Measurements from ENCODE around the gene SNTG2. TPM values are rescaled to one million over a fixed set of nuclear protein-coding genes. Genes with fewer than 3 reads are reported as not detected.

SNTG2 gene
- total RNA-seq, 2 experiments from 2014 or later, result not detected

DNA sequence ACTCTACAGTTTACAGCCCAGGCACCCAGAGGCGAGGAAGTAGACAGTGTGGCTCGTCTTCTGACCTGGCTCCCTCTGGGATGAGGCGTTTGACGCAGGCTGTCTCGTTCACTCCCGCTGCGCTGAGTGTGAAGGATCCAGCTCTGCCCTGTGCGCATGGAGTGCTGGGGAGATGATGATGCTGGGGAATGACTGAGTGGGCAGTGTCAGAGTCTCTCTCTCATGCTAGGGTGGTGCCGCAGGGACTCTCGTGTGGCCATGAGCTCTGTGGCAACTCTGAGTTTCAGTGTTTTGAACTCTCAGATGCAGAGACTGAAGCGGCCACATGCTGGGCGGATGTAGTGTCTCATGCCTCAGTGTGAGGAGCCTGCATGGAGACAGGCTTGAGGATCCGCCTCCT, 344.3 kb downstream of the SNTG2 start:
- no peaks in the 10 kb centered on the region for H3K36me3 ChIP-seq (ENCODE audit: insufficient read depth, low read length)
- BruUV-seq (replicated peaks), result no TSS peak

GRCh38 chr2:1295740-1296139, 345.1 kb downstream of the SNTG2 start:
- BruUV-seq (replicated peaks), result no TSS peak
- Histone ChIP-seq H4K20me1 (ENCODE audit: insufficient read depth, low read length) (no peaks in the 10 kb centered on the region), H3K9me3 (ENCODE audit: low read length) (no peaks in the 10 kb centered on the region), H3K9me2 (ENCODE audit: insufficient read depth, low read length) (no peaks in the 10 kb centered on the region), H3K4me3 (ENCODE audit: low read depth, low read length, poor library complexity, severe bottlenecking) (no peak overlapping the region), H3K4me1 (ENCODE audit: insufficient read depth, low read length, poor library complexity, severe bottlenecking) (no peaks in the 10 kb centered on the region), H3K36me3 (ENCODE audit: insufficient read depth, low read length) (no peaks in the 10 kb centered on the region), H3K4me2 (ENCODE audit: low read length) (no peak overlapping the region), H3K79me2 (ENCODE audit: insufficient read depth, low read depth, low read length) (no peaks in the 10 kb centered on the region), H3K27ac (ENCODE audit: low read depth, low read length, poor library complexity, severe bottlenecking) (no peak overlapping the region), H2AFZ (ENCODE audit: low read length) (no peak overlapping the region)
- DNase-seq (ENCODE audit: low spot score), result no peak
- intact Hi-C loops (cut with micrococcal nuclease; ENCODE audit: unreplicated experiment), result no loop called here
- CTCF ChIA-PET (ENCODE audit: unreplicated experiment), result no interaction called here
- TF ChIP-seq, protein P1, sequence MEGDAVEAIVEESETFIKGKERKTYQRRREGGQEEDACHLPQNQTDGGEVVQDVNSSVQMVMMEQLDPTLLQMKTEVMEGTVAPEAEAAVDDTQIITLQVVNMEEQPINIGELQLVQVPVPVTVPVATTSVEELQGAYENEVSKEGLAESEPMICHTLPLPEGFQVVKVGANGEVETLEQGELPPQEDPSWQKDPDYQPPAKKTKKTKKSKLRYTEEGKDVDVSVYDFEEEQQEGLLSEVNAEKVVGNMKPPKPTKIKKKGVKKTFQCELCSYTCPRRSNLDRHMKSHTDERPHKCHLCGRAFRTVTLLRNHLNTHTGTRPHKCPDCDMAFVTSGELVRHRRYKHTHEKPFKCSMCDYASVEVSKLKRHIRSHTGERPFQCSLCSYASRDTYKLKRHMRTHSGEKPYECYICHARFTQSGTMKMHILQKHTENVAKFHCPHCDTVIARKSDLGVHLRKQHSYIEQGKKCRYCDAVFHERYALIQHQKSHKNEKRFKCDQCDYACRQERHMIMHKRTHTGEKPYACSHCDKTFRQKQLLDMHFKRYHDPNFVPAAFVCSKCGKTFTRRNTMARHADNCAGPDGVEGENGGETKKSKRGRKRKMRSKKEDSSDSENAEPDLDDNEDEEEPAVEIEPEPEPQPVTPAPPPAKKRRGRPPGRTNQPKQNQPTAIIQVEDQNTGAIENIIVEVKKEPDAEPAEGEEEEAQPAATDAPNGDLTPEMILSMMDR (conservative IDR thresholded peaks at IDR 0.05; ENCODE audit: low read length), result no peak
- TF ChIP-seq EZH2phosphoT487 (IDR thresholded peaks at IDR 0.05; ENCODE audit: borderline replicate concordance, low read depth, low read length), result no peak
- POLR2A ChIA-PET, result no interaction called here

More for the DNA sequence above, 344.3 kb downstream of the SNTG2 start:
- no peaks in the 10 kb centered on the region for H3K9me2 ChIP-seq (ENCODE audit: insufficient read depth, low read length)
- intact Hi-C loops (cut with micrococcal nuclease; ENCODE audit: unreplicated experiment), result no loop called here
- H3K79me2 ChIP-seq (ENCODE audit: insufficient read depth, low read depth, low read length), result no peaks in the 10 kb centered on the region
- CTCF ChIA-PET (ENCODE audit: unreplicated experiment), result no interaction called here
- no peak overlapping the region for H3K4me3 ChIP-seq (ENCODE audit: low read depth, low read length, poor library complexity, severe bottlenecking)
- H3K27ac ChIP-seq (ENCODE audit: low read depth, low read length, poor library complexity, severe bottlenecking), result no peak overlapping the region
- no peaks in the 10 kb centered on the region for H3K4me1 ChIP-seq (ENCODE audit: insufficient read depth, low read length, poor library complexity, severe bottlenecking)
- no peak overlapping the region for H3K4me2 ChIP-seq (ENCODE audit: low read length)
- DNase-seq (ENCODE audit: low spot score), result no peak
- H2AFZ ChIP-seq (ENCODE audit: low read length), result no peak overlapping the region
- TF ChIP-seq, protein P1 (conservative IDR thresholded peaks at IDR 0.05; ENCODE audit: low read length), result no peak
- TF ChIP-seq EZH2phosphoT487 (IDR thresholded peaks at IDR 0.05; ENCODE audit: borderline replicate concordance, low read depth, low read length), result no peak
- no peaks in the 10 kb centered on the region for H3K9me3 ChIP-seq (ENCODE audit: low read length)
- no peaks in the 10 kb centered on the region for H4K20me1 ChIP-seq (ENCODE audit: insufficient read depth, low read length)
- POLR2A ChIA-PET, result no interaction called here

GRCh38 chr2:1297372-1298159, 346.9 kb downstream of the SNTG2 start:
- no TSS peak for BruUV-seq (replicated peaks)
- ChIA-PET POLR2A (no interaction called here), CTCF (ENCODE audit: unreplicated experiment) (no interaction called here)
- Histone ChIP-seq H3K4me3 (ENCODE audit: low read depth, low read length, poor library complexity, severe bottlenecking) (no peak overlapping the region), H3K36me3 (ENCODE audit: insufficient read depth, low read length) (no peaks in the 10 kb centered on the region), H4K20me1 (ENCODE audit: insufficient read depth, low read length) (no peaks in the 10 kb centered on the region), H3K9me3 (ENCODE audit: low read length) (no peaks in the 10 kb centered on the region), H3K27ac (ENCODE audit: low read depth, low read length, poor library complexity, severe bottlenecking) (no peak overlapping the region), H3K4me1 (ENCODE audit: insufficient read depth, low read length, poor library complexity, severe bottlenecking) (no peaks in the 10 kb centered on the region), H3K9me2 (ENCODE audit: insufficient read depth, low read length) (no peaks in the 10 kb centered on the region), H2AFZ (ENCODE audit: low read length) (no peak overlapping the region), H3K4me2 (ENCODE audit: low read length) (no peak overlapping the region), H3K79me2 (ENCODE audit: insufficient read depth, low read depth, low read length) (no peaks in the 10 kb centered on the region)
- no peak for DNase-seq (ENCODE audit: low spot score)
- intact Hi-C loops (cut with micrococcal nuclease; ENCODE audit: unreplicated experiment), result no loop called here
- TF ChIP-seq, protein P1 (conservative IDR thresholded peaks at IDR 0.05; ENCODE audit: low read length), result no peak
- no peak for TF ChIP-seq EZH2phosphoT487 (IDR thresholded peaks at IDR 0.05; ENCODE audit: borderline replicate concordance, low read depth, low read length)
